HepG2 (cell line): Measurements from ENCODE around the gene NSD2. TPM values are rescaled to one million over a fixed set of nuclear protein-coding genes. Genes with fewer than 3 reads are reported as not detected.
"Not testable (repeated sequence)": the region's sequence is repeated elsewhere in the genome, so short reads cannot be mapped to it uniquely, and the experiment has no call there.

Experiments
- ATAC-seq: fragments of 200-7000 bp; cut with Tn5 transposase; 3 replicates; pipeline ENCODE4 v1.9.1; 2020; ENCODE audit warnings: mild to moderate bottlenecking, moderate library complexity
- BruUV-seq: library from RNA; stranded (reverse); fragments of 400-500 nt; replicated peaks from 2 replicates; lab custom pipeline; 2021; lab: Mats Ljungman, UMichigan
- CTCF ChIA-PET: fragments of 300-600 bp; formaldehyde crosslinking; extraction: SDS; loops from one replicate; lab custom pipeline; 2021; ENCODE audit warnings: low total read pairs, inconsistent platforms, low intra/inter-chr PET ratio; lab: Yijun Ruan, JAX
- POLR2A ChIA-PET: fragments of 350-600 bp; sonication (Branson Sonifier 250); formaldehyde crosslinking; loops from one replicate; lab custom pipeline; 2020; ENCODE audit warnings: antibody characterized with exemption, inconsistent platforms; lab: Yijun Ruan, JAX
- DNase-seq: peaks from one replicate; pipeline ENCODE4 v3.0.0-alpha.2; 2015; ENCODE audit warnings: low spot score
- FAIRE-seq: peaks from 3 replicates; lab custom pipeline; 2011; peaks lifted over from hg19 to GRCh38; lab: Jason Lieb, UNC
- H2AFZ ChIP-seq: one replicate; pipeline ENCODE4 v1.6.1; 2011; ENCODE audit warnings: low read length, inconsistent platforms
- H3K27ac ChIP-seq: fragments of 300-600 bp; 3 replicates; pipeline ENCODE4 v1.8.0; 2011; ENCODE audit warnings: mixed run types, mild to moderate bottlenecking, mixed read lengths, low read length, inconsistent platforms; ENCODE audit not compliant: insufficient read depth; ENCODE audit errors: extremely low read length
- H3K27me3 ChIP-seq, 2 experiments: fragments of 200-600 bp in 1 of 2; 2 replicates in 1 of 2; 3 replicates in 1 of 2; pipeline versions ENCODE4 v1.6.0 to v1.8.0; 2011; ENCODE audit warnings: low read length in 2 of 2, mild to moderate bottlenecking in 2 of 2, moderate library complexity in 2 of 2, inconsistent platforms in 1 of 2; ENCODE audit not compliant: insufficient read depth in 2 of 2, control insufficient read depth in 1 of 2
- H3K36me3 ChIP-seq, 2 experiments: fragments of 200-600 bp in 1 of 2; replicated peaks in 1 of 2; 2 replicates in 1 of 2; 3 replicates in 1 of 2; pipeline versions ENCODE4 v1.5.1 to v1.8.0; 2011; ENCODE audit warnings: low read length in 2 of 2, inconsistent platforms in 1 of 2; ENCODE audit not compliant: insufficient read depth in 2 of 2, control insufficient read depth in 1 of 2
- H3K4me1 ChIP-seq: 2 replicates; pipeline ENCODE4 v1.5.1; 2012; ENCODE audit warnings: low read length, inconsistent platforms; ENCODE audit not compliant: insufficient read depth
- H3K4me2 ChIP-seq: 2 replicates; pipeline ENCODE4 v1.6.0; 2011; ENCODE audit warnings: low read depth, low read length, inconsistent platforms
- H3K4me3 ChIP-seq, 3 experiments: fragments of 200-600 bp in 1 of 3; sonication (generic), shearing (Covaris generic) in 1 of 3; replicated peaks in 1 of 3; 2 replicates each; pipeline ENCODE4 v1.5.1; 2011 to 2016; ENCODE audit warnings: low read length in 3 of 3, inconsistent platforms in 2 of 3, low read depth in 2 of 3, mild to moderate bottlenecking in 2 of 3, control low read depth in 1 of 3, mixed read lengths in 1 of 3; ENCODE audit not compliant: insufficient read depth in 1 of 3
- H3K79me2 ChIP-seq: one replicate; pipeline ENCODE4 v1.6.1; 2011; ENCODE audit warnings: low read length, inconsistent platforms; ENCODE audit not compliant: insufficient read depth
- H3K9ac ChIP-seq: 2 replicates; pipeline ENCODE4 v1.6.0; 2011; ENCODE audit warnings: mild to moderate bottlenecking, low read depth, low read length, inconsistent platforms; ENCODE audit not compliant: insufficient read depth
- H3K9me3 ChIP-seq: 2 replicates; pipeline ENCODE4 v1.5.1; 2012; ENCODE audit warnings: mild to moderate bottlenecking, low read length
- H4K20me1 ChIP-seq: 2 replicates; pipeline ENCODE4 v1.6.0; 2011; ENCODE audit warnings: inconsistent platforms, mild to moderate bottlenecking, low read length, moderate library complexity; ENCODE audit not compliant: insufficient read depth
- CAMTA2 ChIP-seq: sonication (generic); formaldehyde crosslinking; IDR thresholded peaks from 2 replicates; pipeline ENCODE4 v1.4.0; 2020; ENCODE audit warnings: mild to moderate bottlenecking, missing genetic modification reagents, borderline replicate concordance
- EP300 ChIP-seq, 3 experiments: sonication (generic) in 1 of 3; formaldehyde crosslinking in 1 of 3; IDR thresholded peaks; 2 replicates each; pipeline versions ENCODE4 v1.5.1 to v1.6.1; 2011 to 2020; ENCODE audit warnings: low read depth in 2 of 3, low read length in 2 of 3, borderline replicate concordance in 1 of 3, improper control_type of control experiment in 1 of 3, mild to moderate bottlenecking in 1 of 3, missing genetic modification reagents in 1 of 3, moderate library complexity in 1 of 3
- MEF2D ChIP-seq: sonication (generic); formaldehyde crosslinking; IDR thresholded peaks from 2 replicates; pipeline ENCODE4 v1.5.1; 2020; ENCODE audit warnings: mild to moderate bottlenecking, missing genetic modification reagents
- NFATC3 ChIP-seq: sonication (generic); formaldehyde crosslinking; IDR thresholded peaks from 2 replicates; pipeline ENCODE4 v1.5.1; 2020; ENCODE audit warnings: mild to moderate bottlenecking, missing genetic modification reagents
- ZNF205 ChIP-seq: IDR thresholded peaks from 2 replicates; pipeline ENCODE4 v1.6.1; 2018; ENCODE audit warnings: missing biosample characterization, missing genetic modification reagents
- WGBS: methylation state at CpG from one replicate; pipeline ENCODE4 v1.1.6; 2017; ENCODE audit warnings: low lambda C conversion rate; 5-methylcytosine and 5-hydroxymethylcytosine counted together
- in situ Hi-C: cut with HindIII; loops from 2 replicates; pipeline ENCODE4 v1.10.0; 2017; ENCODE audit warnings: low pct_unique_long_range_greater_than_20kb; ENCODE audit not compliant: extremely low pct_ligation_motif_present
- intact Hi-C: fragments of 100-400 bp; cut with micrococcal nuclease; formaldehyde crosslinking; loops from one replicate; pipeline ENCODE4 v1.10.0; 2022; ENCODE audit not compliant: unreplicated experiment
- polyA plus RNA-seq, 8 experiments: library from polyadenylated mRNA; depleted of rRNA in 3 of 8; stranded (reverse) in 7 of 8; unstranded in 1 of 8; fragments of >200 nt; fragmentation: Illumina TruSeq in 4 of 8; extraction: Trizol in 4 of 8; gene quantifications; 2 replicates each; pipeline versions ENCODE4 v1.2.1 to v1.2.3, GENCODE V29; 2011 to 2016; ENCODE audit warnings: low read depth in 4 of 8, missing spikeins in 1 of 8, mixed read lengths in 1 of 8; ENCODE audit not compliant: insufficient read depth in 1 of 8
- total RNA-seq, 5 experiments: library from RNA; depleted of rRNA; stranded (reverse); fragments of >200 nt; fragmentation: Illumina TruSeq; extraction: Trizol; gene quantifications; 2 replicates each; pipeline ENCODE4 v1.2.3, GENCODE V29; 2016; ENCODE audit warnings: low read depth in 1 of 5
- TF ChIP-seq, protein P1 (sequence below): sonication (generic); formaldehyde crosslinking; IDR thresholded peaks from 2 replicates; pipeline ENCODE4 v1.9.0; 2021; ENCODE audit warnings: mild to moderate bottlenecking, missing genetic modification reagents

Gene NSD2
- total and polyA plus RNA-seq, 2 of the 13 experiments (the other 11 are each of a cell fraction or from before 2014, with no cell fraction given): 22.0 to 65.9 TPM

DNA sequence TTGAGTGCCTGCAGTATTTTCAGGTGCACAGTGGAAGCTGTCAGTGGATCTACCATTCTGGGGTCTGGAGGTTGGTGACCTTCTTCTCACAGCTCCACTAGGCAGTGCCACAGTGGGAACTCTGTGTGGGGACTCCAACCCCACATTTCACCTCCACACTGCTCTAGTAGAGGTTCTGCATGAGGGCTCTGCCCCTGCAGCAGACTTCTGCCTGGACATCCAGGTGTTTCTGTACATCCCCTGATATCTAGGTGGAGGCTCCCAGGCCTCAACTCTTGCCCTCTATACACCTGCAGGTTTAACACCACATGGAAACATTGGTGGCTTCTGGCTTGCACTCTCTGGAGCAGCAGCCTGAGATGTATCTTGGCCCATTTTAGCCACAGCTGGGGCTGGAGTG lies 154.6 kb downstream of the NSD2 start (continued):
- TF ChIP-seq CAMTA2 (CRISPR knock-in tag): no peak
- no peak for TF ChIP-seq EP300 (IDR thresholded peaks at IDR 0.05; ENCODE audit: low read depth in 2 of 2, low read length in 2 of 2)
- no peak for TF ChIP-seq EP300 (CRISPR knock-in tag; IDR thresholded peaks at IDR 0.05; ENCODE audit: borderline replicate concordance)
- TF ChIP-seq MEF2D (CRISPR knock-in tag): no peak
- TF ChIP-seq, protein P1, sequence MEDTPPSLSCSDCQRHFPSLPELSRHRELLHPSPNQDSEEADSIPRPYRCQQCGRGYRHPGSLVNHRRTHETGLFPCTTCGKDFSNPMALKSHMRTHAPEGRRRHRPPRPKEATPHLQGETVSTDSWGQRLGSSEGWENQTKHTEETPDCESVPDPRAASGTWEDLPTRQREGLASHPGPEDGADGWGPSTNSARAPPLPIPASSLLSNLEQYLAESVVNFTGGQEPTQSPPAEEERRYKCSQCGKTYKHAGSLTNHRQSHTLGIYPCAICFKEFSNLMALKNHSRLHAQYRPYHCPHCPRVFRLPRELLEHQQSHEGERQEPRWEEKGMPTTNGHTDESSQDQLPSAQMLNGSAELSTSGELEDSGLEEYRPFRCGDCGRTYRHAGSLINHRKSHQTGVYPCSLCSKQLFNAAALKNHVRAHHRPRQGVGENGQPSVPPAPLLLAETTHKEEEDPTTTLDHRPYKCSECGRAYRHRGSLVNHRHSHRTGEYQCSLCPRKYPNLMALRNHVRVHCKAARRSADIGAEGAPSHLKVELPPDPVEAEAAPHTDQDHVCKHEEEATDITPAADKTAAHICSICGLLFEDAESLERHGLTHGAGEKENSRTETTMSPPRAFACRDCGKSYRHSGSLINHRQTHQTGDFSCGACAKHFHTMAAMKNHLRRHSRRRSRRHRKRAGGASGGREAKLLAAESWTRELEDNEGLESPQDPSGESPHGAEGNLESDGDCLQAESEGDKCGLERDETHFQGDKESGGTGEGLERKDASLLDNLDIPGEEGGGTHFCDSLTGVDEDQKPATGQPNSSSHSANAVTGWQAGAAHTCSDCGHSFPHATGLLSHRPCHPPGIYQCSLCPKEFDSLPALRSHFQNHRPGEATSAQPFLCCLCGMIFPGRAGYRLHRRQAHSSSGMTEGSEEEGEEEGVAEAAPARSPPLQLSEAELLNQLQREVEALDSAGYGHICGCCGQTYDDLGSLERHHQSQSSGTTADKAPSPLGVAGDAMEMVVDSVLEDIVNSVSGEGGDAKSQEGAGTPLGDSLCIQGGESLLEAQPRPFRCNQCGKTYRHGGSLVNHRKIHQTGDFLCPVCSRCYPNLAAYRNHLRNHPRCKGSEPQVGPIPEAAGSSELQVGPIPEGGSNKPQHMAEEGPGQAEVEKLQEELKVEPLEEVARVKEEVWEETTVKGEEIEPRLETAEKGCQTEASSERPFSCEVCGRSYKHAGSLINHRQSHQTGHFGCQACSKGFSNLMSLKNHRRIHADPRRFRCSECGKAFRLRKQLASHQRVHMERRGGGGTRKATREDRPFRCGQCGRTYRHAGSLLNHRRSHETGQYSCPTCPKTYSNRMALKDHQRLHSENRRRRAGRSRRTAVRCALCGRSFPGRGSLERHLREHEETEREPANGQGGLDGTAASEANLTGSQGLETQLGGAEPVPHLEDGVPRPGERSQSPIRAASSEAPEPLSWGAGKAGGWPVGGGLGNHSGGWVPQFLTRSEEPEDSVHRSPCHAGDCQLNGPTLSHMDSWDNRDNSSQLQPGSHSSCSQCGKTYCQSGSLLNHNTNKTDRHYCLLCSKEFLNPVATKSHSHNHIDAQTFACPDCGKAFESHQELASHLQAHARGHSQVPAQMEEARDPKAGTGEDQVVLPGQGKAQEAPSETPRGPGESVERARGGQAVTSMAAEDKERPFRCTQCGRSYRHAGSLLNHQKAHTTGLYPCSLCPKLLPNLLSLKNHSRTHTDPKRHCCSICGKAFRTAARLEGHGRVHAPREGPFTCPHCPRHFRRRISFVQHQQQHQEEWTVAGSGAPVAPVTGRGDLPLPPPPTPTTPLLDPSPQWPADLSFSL (CRISPR knock-in tag): no peak
- TF ChIP-seq ZNF205 (CRISPR knock-in tag): no peak
- TF ChIP-seq NFATC3: no peak

DNA sequence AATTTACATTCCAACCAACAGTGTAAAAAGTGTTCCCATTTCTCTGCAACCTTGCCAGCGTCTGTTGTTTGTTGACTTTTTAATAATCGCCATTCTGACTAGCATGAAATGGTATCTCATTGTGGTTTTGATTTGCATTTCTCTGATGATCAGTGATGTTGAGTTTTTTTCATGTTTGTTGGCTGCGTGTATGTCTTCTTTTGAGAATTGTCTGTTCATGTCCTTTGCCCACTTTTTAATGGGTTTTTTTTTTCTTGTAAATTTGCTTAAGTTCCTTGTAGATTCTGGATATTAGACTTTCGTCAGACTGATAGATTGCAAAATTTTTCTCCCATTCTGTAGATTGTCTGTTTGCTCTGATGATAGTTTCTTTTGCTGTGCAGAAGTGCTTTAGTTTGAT lies 155.9 kb downstream of the NSD2 start:
- CTCF ChIA-PET, in situ Hi-C loops: not testable (repeated sequence)

DNA sequence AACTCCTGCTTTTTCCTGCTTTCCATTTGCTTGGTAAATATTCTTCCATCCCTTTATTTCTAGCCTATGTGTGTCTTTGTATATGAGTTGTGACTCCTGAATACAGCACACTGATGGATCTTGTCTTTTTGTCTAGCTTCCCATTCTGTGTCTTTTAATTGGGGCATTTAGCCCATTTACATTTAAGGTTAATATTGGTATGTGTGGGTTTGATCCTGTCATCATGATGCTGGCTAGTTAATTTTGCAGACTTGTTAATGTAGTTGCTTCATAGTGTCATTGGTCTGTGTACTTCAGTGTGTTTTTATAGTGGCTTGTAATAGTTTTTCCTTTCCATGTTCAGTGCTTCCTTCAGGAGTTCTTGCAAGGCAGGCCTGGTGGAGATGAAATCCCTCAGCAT lies 160.0 kb downstream of the NSD2 start:
- H3K4me2 ChIP-seq, intact Hi-C loops, H3K36me3 ChIP-seq, H2AFZ ChIP-seq, ATAC-seq, H3K79me2 ChIP-seq, BruUV-seq, CTCF ChIA-PET, H4K20me1 ChIP-seq, POLR2A ChIA-PET, FAIRE-seq, H3K4me3 ChIP-seq, H3K9ac ChIP-seq, H3K27ac ChIP-seq, DNase-seq, H3K4me1 ChIP-seq, in situ Hi-C loops, H3K9me3 ChIP-seq: not testable (repeated sequence)
- H3K27me3 ChIP-seq: peaks cover 0 to 18% of the 10 kb centered on the region in 2 experiments; a peak in 3 of 5 replicates

More for the DNA sequence above, 155.9 kb downstream of the NSD2 start:
- ATAC-seq, H3K4me3 ChIP-seq, H3K27ac ChIP-seq, H3K36me3 ChIP-seq, H4K20me1 ChIP-seq, FAIRE-seq, H2AFZ ChIP-seq, H3K79me2 ChIP-seq, H3K4me1 ChIP-seq, DNase-seq, POLR2A ChIA-PET, intact Hi-C loops, H3K9ac ChIP-seq, H3K4me2 ChIP-seq, H3K9me3 ChIP-seq, BruUV-seq, H3K27me3 ChIP-seq: not testable (repeated sequence)
- 12% methylated on average over 4 of the region's 4 CpGs for WGBS
